Stimulated activated naive CD4-positive, alpha-beta T cell (primary cell): Measurements from ENCODE around the gene PLAAT2.

ENCODE experiments used
- DNase-seq, 6 experiments: peaks; one replicate each; lab custom pipeline; 2025; lab: John Stamatoyannopoulos, UW

PLAAT2 gene

GRCh38 chr11:63518548-63518947 is 44.6 kb downstream of the PLAAT2 start:
- DNase-seq = no peak

GRCh38 chr11:63517156-63517555 is 46.0 kb downstream of the PLAAT2 start:
- no peak for DNase-seq

- no peak for DNase-seq
Observed at GRCh38 chr11:63516109-63516508, 47.1 kb downstream of the PLAAT2 start.

- no peak for DNase-seq
Observed at GRCh38 chr11:63512816-63513215, 50.4 kb downstream of the PLAAT2 start.

GRCh38 chr11:63511048-63511748 is 52.0 kb downstream of the PLAAT2 start:
- no peak for DNase-seq

- DNase-seq = no peak
Observed at GRCh38 chr11:63510360-63511047, 52.7 kb downstream of the PLAAT2 start.

- DNase-seq = no peak
Observed at GRCh38 chr11:63508745-63509144, 54.4 kb downstream of the PLAAT2 start.

- peak in 1 of 6 experiments; percentile 7 for DNase-seq
Observed at GRCh38 chr11:63508009-63508408, 55.2 kb downstream of the PLAAT2 start.

GRCh38 chr11:63507511-63507910 is 55.7 kb downstream of the PLAAT2 start:
- DNase-seq = no peak

GRCh38 chr11:63506876-63507275 is 56.3 kb downstream of the PLAAT2 start:
- no peak for DNase-seq

GRCh38 chr11:63505857-63506528 is 57.2 kb downstream of the PLAAT2 start, which contains the start of gene LGALS12:
Gene LGALS12 (plus strand): TSS chr11:63506084. CDS start chr11:63506459, 375 bp downstream.
- no peak for DNase-seq

GRCh38 chr11:63504933-63505586 is 58.1 kb downstream of the PLAAT2 start:
- DNase-seq = no peak

GRCh38 chr11:63504054-63504453 is 59.1 kb downstream of the PLAAT2 start:
- DNase-seq = no peak

GRCh38 chr11:63503492-63503891 is 59.7 kb downstream of the PLAAT2 start:
- no peak for DNase-seq
